Common myeloid progenitor, CD34-positive (primary cell): ENCODE results near the gene ZNF43. TPM values are rescaled to one million over a fixed set of nuclear protein-coding genes. Genes with fewer than 3 reads are reported as not detected.
"Not testable (repeated sequence)": the region's sequence is repeated elsewhere in the genome, so short reads cannot be mapped to it uniquely, and the experiment has no call there.

Source experiments
- CTCF ChIA-PET: fragments of 350-600 bp; sonication (Branson Sonifier 250); formaldehyde crosslinking; loops from one replicate; lab custom pipeline; 2021; ENCODE audit warnings: antibody characterized with exemption; lab: Charles Lee
- POLR2A ChIA-PET: fragments of 350-600 bp; sonication (Branson Sonifier 250); formaldehyde crosslinking; loops from one replicate; lab custom pipeline; 2021; ENCODE audit warnings: antibody characterized with exemption; lab: Charles Lee
- DNase-seq, 3 donors: peaks; one replicate each; pipeline versions ENCODE4 v3.0.0 to v3.0.0-alpha.2; 2013
- H3K27ac ChIP-seq, 2 experiments: 1 replicate in 1 of 2; 2 replicates in 1 of 2; pipeline ENCODE4 v1.7.0; 2013; ENCODE audit warnings: inconsistent platforms in 2 of 2, low read length in 2 of 2, mild to moderate bottlenecking in 2 of 2, low read depth in 1 of 2, moderate library complexity in 1 of 2; ENCODE audit not compliant: severe bottlenecking in 2 of 2, insufficient read depth in 1 of 2, poor library complexity in 1 of 2
- H3K27me3 ChIP-seq, 5 experiments: replicated peaks in 2 of 5; 1 replicate in 3 of 5; 2 replicates in 2 of 5; pipeline versions ENCODE4 v1.6.1 to v1.7.0; 2013; ENCODE audit warnings: low read length in 4 of 5, mild to moderate bottlenecking in 2 of 5, moderate library complexity in 2 of 5, inconsistent platforms in 1 of 5; ENCODE audit not compliant: insufficient read depth in 5 of 5, control insufficient read depth in 4 of 5
- H3K36me3 ChIP-seq, 4 experiments: 1 replicate in 2 of 4; 2 replicates in 2 of 4; pipeline versions ENCODE4 v1.6.1 to v1.7.0; 2013; ENCODE audit warnings: low read length in 3 of 4, control low read depth in 1 of 4, mild to moderate bottlenecking in 1 of 4; ENCODE audit not compliant: control insufficient read depth in 4 of 4, insufficient read depth in 4 of 4
- H3K4me1 ChIP-seq, 4 experiments: 1 replicate in 3 of 4; 2 replicates in 1 of 4; pipeline versions ENCODE4 v1.6.1 to v1.7.1; 2013; ENCODE audit warnings: low read length in 3 of 4, mild to moderate bottlenecking in 3 of 4, control low read depth in 1 of 4, inconsistent platforms in 1 of 4, moderate library complexity in 1 of 4; ENCODE audit not compliant: control insufficient read depth in 4 of 4, insufficient read depth in 4 of 4; ENCODE audit errors: control extremely low read depth in 1 of 4
- H3K4me3 ChIP-seq, 7 experiments: 1 replicate in 4 of 7; 2 replicates in 3 of 7; pipeline versions ENCODE4 v1.5.1 to v1.7.0; 2013; ENCODE audit warnings: mild to moderate bottlenecking in 7 of 7, low read length in 6 of 7, moderate library complexity in 6 of 7, inconsistent platforms in 2 of 7, low read depth in 2 of 7, control low read depth in 1 of 7; ENCODE audit not compliant: insufficient read depth in 4 of 7, control insufficient read depth in 1 of 7; ENCODE audit errors: extremely low read depth in 1 of 7
- H3K9me3 ChIP-seq, 5 experiments: 1 replicate in 4 of 5; 2 replicates in 1 of 5; pipeline versions ENCODE4 v1.6.1 to v1.7.1; 2013; ENCODE audit warnings: low read length in 4 of 5, mild to moderate bottlenecking in 2 of 5, inconsistent platforms in 1 of 5, low read depth in 1 of 5, moderate library complexity in 1 of 5; ENCODE audit not compliant: control insufficient read depth in 4 of 5, insufficient read depth in 2 of 5; ENCODE audit errors: control extremely low read depth in 1 of 5
- WGBS: methylation state at CpG from one replicate; pipeline ENCODE4 v1.1.5; 2013; ENCODE audit not compliant: insufficient coverage; 5-methylcytosine and 5-hydroxymethylcytosine counted together
- polyA plus RNA-seq: library from polyadenylated mRNA; unstranded; fragments of 120-200 nt; gene quantifications from one replicate; pipeline ENCODE4 v1.2.1, GENCODE V29; 2013

ZNF43 gene
- 20.0 TPM for polyA plus RNA-seq

DNA sequence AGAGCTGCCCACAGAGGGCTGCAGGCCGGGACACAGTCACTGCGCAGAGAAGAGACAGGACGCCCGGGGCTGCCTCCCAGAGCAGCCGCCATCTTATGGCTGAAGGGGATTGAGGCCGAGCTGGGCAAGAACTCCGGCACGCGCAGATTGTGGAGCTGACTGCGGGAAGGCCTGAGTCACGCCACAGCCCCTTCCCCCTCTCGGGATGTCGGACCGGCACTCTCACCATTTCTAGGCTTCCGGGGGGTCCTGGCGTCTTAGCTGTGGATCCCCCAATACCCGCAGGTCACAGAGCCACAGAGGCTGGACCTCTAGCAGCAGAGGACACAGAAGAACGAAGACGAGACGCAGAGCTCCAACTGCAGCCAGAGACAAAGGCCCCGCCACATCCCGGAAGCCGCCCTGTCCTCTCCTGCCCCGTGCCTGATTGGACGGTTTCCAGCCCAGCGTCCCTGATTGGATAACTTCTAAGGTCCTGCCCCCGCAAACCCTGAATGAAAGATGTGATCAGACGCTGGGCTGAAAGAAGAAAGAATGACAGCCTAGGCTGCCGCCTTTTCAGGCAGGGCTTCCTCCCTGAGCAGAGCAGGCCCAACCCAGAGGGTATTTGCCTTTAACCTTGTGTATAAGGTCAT, at the start of gene ZNF43:
TSS of gene ZNF43 (minus strand) at position 373 of the 635 bp plus-strand sequence. CDS start at position 229, 144 bp downstream.
- Histone ChIP-seq H3K27ac (peak within 1 kb of the TSS; percentile 90 to 92), H3K36me3 (peaks cover 14 to 40% (median 23%) of the 10 kb centered on the region in 4 experiments), H3K4me1 (peaks cover 0 to 11% (median 6%) of the 10 kb centered on the region in 4 experiments), H3K27me3 (no peaks in the 10 kb centered on the region), H3K9me3 (peaks cover 7 to 20% (median 18%) of the 10 kb centered on the region in 5 experiments), H3K4me3 (peak within 1 kb of the TSS; percentile 81 to 94 (median 87))
- WGBS = 0% methylated on average over 27 of the region's 29 CpGs
- ChIA-PET CTCF (interaction anchor here (0.6 to 1.6 kb wide), 3 partner anchors 11 to 633 kb away, joined by 3 read pairs; no protein-coding TSS in a partner anchor), POLR2A (interaction anchor here (0.6 to 1.8 kb wide), 5 partner anchors 8 to 507 kb away, joined by 4 to 12 read pairs (median 8); partner anchors contain the start of genes ZNF100 and ZNF708)
- peak; percentile 96 to 99 (median 98) for DNase-seq

DNA sequence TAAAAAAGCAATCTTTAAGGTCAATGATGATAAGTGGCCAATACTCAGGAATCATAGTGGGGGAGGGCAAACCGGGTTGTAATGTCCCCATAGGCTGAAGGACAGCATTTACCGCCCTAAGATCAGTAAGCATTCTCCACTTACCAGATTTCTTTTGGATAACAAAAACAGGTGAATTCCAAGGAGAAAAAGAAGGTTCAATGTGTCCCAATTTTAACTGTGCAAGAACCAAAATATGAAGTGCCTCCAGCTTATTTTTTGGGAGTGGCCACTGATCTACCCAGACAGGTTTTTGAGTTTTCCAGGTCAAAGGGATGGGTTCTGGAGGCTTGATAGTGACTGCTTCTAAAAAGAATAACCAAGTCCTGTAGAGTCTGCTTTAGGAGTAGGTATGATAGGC, 49.5 kb upstream of the ZNF43 start:
- H3K4me1 ChIP-seq, H3K27me3 ChIP-seq, H3K4me3 ChIP-seq, POLR2A ChIA-PET, CTCF ChIA-PET, DNase-seq, H3K36me3 ChIP-seq, H3K27ac ChIP-seq, H3K9me3 ChIP-seq: not testable (repeated sequence)
- WGBS = no CpG with 5 or more reads among the region's 2 CpGs

DNA sequence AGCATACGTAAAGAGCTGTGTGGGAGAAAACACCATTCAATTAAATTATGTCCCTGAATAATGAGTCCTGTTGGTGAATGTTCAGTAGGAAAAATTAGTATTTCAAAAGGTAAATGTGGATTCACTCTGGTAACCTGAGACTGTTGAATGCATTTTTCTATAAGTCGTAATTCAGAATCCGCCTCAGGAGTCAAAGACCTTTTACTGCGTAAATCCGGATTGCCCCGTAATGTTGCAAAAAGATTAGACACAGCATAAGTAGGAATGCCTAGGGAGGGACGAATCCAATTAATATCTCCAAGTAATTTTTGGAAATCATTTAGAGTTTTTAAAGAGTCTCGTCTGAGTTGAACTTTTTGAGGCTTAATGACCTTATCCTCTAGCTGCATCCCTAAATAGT, 48.8 kb upstream of the ZNF43 start:
- DNase-seq, H3K27me3 ChIP-seq, H3K4me1 ChIP-seq, H3K27ac ChIP-seq, H3K9me3 ChIP-seq, CTCF ChIA-PET, H3K4me3 ChIP-seq, POLR2A ChIA-PET, H3K36me3 ChIP-seq: not testable (repeated sequence)
- WGBS = 96% methylated on average over 7 of the region's 8 CpGs

DNA sequence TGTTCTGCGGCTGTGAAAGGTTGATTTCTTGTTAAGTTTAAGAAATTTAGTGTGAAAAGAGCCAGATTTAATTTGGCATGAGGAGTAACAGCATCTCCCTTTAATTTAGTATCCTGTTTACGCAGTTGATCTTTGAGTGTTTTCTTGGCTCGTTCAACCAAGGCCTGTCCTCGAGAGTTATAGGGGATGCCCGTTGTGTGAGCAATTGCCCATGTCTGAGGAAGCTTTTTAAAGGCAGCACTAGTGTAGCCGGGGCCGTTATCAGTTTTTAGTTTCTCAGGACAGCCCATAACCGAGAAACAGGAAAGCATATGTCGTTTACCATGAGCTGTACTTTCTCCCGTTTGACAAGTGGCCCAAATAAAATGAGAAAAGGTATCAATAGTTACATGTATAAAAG, 47.5 kb upstream of the ZNF43 start:
- Histone ChIP-seq H3K4me1 (no peaks in the 10 kb centered on the region), H3K36me3 (no peaks in the 10 kb centered on the region), H3K4me3 (no peak overlapping the region), H3K27ac (no peak overlapping the region), H3K9me3 (peaks cover 0 to 5% (median 0%) of the 10 kb centered on the region in 5 experiments), H3K27me3 (no peaks in the 10 kb centered on the region)
- no peak for DNase-seq
- POLR2A ChIA-PET = no interaction called here
- 91% methylated on average over 9 of the region's 10 CpGs for WGBS
- CTCF ChIA-PET = no interaction called here

DNA sequence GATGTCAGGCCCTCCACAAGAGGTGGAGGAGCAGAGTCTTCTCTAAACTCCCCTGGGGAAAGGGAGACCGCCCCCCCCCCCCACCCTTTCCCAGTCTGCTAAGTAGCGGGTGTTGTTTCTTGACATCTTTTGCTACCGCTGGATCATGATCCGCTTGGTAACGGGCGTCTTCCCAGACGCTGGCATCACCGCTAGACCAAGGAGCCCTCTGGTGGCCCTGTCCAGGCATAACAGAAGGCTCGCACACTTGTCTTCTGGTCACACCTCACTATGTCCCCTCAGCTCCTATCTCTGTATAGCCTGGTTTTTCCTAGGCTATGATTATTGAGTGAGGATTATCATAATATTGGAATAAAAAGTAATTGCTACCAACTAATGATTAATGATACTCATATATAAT, 44.8 kb upstream of the ZNF43 start:
- CTCF ChIA-PET, H3K9me3 ChIP-seq, POLR2A ChIA-PET, H3K27ac ChIP-seq, H3K27me3 ChIP-seq, H3K36me3 ChIP-seq, H3K4me3 ChIP-seq, H3K4me1 ChIP-seq: not testable (repeated sequence)
- WGBS = no CpG with 5 or more reads among the region's 9 CpGs
- DNase-seq = peak; percentile 3 to 17 (median 3)

DNA sequence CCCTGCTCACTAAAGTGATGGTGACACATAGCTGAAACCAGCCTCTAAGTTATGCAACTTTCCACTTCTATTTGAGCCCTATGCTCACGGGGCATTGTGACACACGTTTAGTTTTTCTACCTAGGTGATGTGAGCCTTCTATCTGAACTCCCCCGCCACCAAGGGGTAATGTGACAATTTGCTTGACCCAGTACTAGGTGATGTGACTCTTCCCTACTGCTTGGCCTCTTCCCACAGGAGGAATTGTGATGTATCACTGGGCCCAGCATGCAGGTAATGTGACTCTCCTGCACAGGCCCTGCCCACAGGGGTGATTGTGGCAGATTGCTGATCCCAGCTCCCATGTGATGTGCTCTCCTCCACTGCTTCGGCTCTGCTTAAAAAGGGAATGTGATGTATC, 42.7 kb upstream of the ZNF43 start:
- Histone ChIP-seq H3K27me3 (no peaks in the 10 kb centered on the region), H3K4me1 (no peaks in the 10 kb centered on the region), H3K9me3 (peaks cover 0 to 5% (median 0%) of the 10 kb centered on the region in 5 experiments), H3K36me3 (no peaks in the 10 kb centered on the region), H3K27ac (no peak overlapping the region), H3K4me3 (no peak overlapping the region)
- no peak for DNase-seq
- ChIA-PET POLR2A (no interaction called here), CTCF (no interaction called here)
- 95% methylated on average over 4 of the region's 4 CpGs for WGBS

DNA sequence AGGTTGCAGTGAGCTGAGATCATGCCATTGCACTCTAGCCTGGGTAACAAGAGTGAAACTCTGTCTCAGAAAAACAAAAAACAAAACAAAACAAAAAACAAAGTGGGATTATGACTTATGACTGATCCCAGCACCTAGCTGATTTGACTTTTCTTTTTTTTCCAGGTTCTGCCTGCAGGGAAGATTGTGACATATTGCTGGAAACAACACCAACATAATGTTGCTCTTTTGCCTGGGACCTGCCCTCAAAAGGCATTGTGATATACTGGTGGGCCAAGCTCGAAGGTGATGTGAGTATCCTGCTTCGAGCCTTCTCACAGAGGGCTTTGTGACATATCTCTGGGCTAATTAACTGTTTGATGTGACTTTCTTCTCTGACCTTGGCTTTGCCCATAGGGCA, 42.0 kb upstream of the ZNF43 start:
- peaks cover 0 to 5% (median 0%) of the 10 kb centered on the region in 5 experiments for H3K9me3 ChIP-seq
- H3K27ac ChIP-seq = no peak overlapping the region
- no CpG with 5 or more reads among the region's 2 CpGs for WGBS
- H3K36me3 ChIP-seq = no peaks in the 10 kb centered on the region
- no peak for DNase-seq
- H3K4me3 ChIP-seq = no peak overlapping the region
- no peaks in the 10 kb centered on the region for H3K4me1 ChIP-seq
- no peaks in the 10 kb centered on the region for H3K27me3 ChIP-seq
- POLR2A ChIA-PET = no interaction called here
- CTCF ChIA-PET = no interaction called here
